Duodenal mucosa (tissue), 2 donors: ENCODE measurements around the gene DNM1L.

Experiments used
- H3K27ac ChIP-seq: one replicate; pipeline ENCODE4 v1.7.0; 2013; ENCODE audit warnings: low read depth, low read length
- H3K27me3 ChIP-seq, 2 donors: one replicate each; pipeline ENCODE4 v1.7.0; 2013; ENCODE audit warnings: low read length in 2 of 2, control low read depth in 1 of 2; ENCODE audit not compliant: insufficient read depth in 2 of 2, control insufficient read depth in 1 of 2
- H3K36me3 ChIP-seq, 2 donors: one replicate each; pipeline ENCODE4 v1.7.0; 2013; ENCODE audit warnings: low read length in 2 of 2, control low read depth in 1 of 2; ENCODE audit not compliant: insufficient read depth in 2 of 2, control insufficient read depth in 1 of 2
- H3K4me1 ChIP-seq, 2 donors: one replicate each; pipeline ENCODE4 v1.7.0; 2013; ENCODE audit warnings: low read length in 2 of 2, control low read depth in 1 of 2; ENCODE audit not compliant: insufficient read depth in 2 of 2, control insufficient read depth in 1 of 2
- H3K4me3 ChIP-seq, 2 donors: one replicate each; pipeline ENCODE4 v1.7.0; 2013; ENCODE audit warnings: low read length in 2 of 2, low read depth in 1 of 2
- H3K9ac ChIP-seq, 2 donors: one replicate each; pipeline ENCODE4 v1.7.0; 2013; ENCODE audit warnings: low read length in 2 of 2, low read depth in 1 of 2
- H3K9me3 ChIP-seq, 2 donors: one replicate each; pipeline ENCODE4 v1.7.0; 2013; ENCODE audit warnings: low read length in 2 of 2, control low read depth in 1 of 2; ENCODE audit not compliant: control insufficient read depth in 1 of 2

DNM1L gene

GRCh38 chr12:32776258-32776657, 97.2 kb downstream of the DNM1L start:
- Histone ChIP-seq H3K36me3 (no peaks in the 10 kb centered on the region), H3K9me3 (no peaks in the 10 kb centered on the region), H3K4me3 (no peak overlapping the region), H3K27me3 (no peaks in the 10 kb centered on the region), H3K4me1 (peaks cover 13 to 35% of the 10 kb centered on the region in 2 donors), H3K9ac (no peak overlapping the region), H3K27ac (no peak overlapping the region)

GRCh38 chr12:32777159-32777558, 98.1 kb downstream of the DNM1L start:
- Histone ChIP-seq H3K4me1 (peaks cover 9 to 28% of the 10 kb centered on the region in 2 donors), H3K27me3 (no peaks in the 10 kb centered on the region), H3K36me3 (no peaks in the 10 kb centered on the region), H3K9me3 (no peaks in the 10 kb centered on the region), H3K9ac (no peak overlapping the region), H3K4me3 (no peak overlapping the region), H3K27ac (no peak overlapping the region)

GRCh38 chr12:32777691-32778175, 98.6 kb downstream of the DNM1L start:
- H3K4me3 ChIP-seq, result no peak overlapping the region
- no peak overlapping the region for H3K9ac ChIP-seq
- peaks cover 9 to 23% of the 10 kb centered on the region in 2 donors for H3K4me1 ChIP-seq
- no peaks in the 10 kb centered on the region for H3K27me3 ChIP-seq
- H3K9me3 ChIP-seq, result no peaks in the 10 kb centered on the region
- H3K27ac ChIP-seq, result no peak overlapping the region
- no peaks in the 10 kb centered on the region for H3K36me3 ChIP-seq

DNA sequence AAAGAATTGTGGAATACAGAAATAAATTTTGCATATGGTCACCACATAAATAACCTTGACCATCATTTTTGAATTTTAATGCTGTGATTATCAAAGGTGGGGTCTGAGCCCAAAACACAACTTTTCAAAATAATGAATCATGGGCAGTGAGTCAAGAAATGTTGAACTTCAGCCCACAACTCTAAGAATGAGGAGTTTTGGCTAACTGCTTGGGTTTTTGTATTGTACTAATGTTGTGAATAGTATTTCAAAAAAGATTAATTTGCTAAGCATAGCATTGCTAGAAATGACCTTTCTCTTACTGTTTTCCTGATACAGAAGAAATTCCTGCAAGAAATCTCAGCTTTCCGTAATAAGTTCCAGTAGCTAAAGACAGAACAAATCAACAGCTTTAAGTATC, 101.0 kb downstream of the DNM1L start:
- H3K4me1 ChIP-seq, result peaks cover 0 to 9% of the 10 kb centered on the region in 2 donors
- no peak overlapping the region for H3K4me3 ChIP-seq
- H3K27me3 ChIP-seq, result no peaks in the 10 kb centered on the region
- no peaks in the 10 kb centered on the region for H3K36me3 ChIP-seq
- no peak overlapping the region for H3K9ac ChIP-seq
- no peaks in the 10 kb centered on the region for H3K9me3 ChIP-seq
- H3K27ac ChIP-seq, result no peak overlapping the region

- H3K9me3 ChIP-seq, result no peaks in the 10 kb centered on the region
- H3K4me1 ChIP-seq, result no peaks in the 10 kb centered on the region
- no peak overlapping the region for H3K27ac ChIP-seq
- no peak overlapping the region for H3K9ac ChIP-seq
- peaks cover 0 to 3% of the 10 kb centered on the region in 2 donors for H3K36me3 ChIP-seq
- H3K27me3 ChIP-seq, result no peaks in the 10 kb centered on the region
- H3K4me3 ChIP-seq, result no peak overlapping the region
These were observed 103.9 kb downstream of the DNM1L start for GRCh38 chr12:32783029-32783428.

DNA sequence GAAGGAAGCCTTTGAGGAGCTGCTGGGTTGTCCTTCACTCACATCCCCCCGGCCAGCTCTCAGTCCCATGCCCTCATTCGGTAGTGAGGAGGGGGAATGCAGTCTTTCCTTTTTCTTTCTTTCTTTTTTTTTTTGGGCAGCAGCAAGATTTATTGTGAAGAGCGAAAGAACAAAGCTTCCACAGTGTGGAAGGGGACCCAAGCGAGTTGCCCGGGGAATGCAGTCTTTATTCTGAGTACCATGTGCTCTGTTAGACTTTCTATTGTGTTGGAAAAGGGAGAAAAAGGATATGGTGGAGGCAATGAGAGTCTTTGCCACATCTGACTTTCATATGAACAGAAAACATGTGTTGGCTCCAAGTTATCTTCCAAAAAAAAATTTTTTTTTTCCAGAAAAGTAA, 106.5 kb downstream of the DNM1L start:
- Histone ChIP-seq H3K27ac (no peak overlapping the region), H3K27me3 (no peaks in the 10 kb centered on the region), H3K4me3 (no peak overlapping the region), H3K9ac (no peak overlapping the region), H3K36me3 (peaks cover 0 to 13% of the 10 kb centered on the region in 2 donors), H3K9me3 (no peaks in the 10 kb centered on the region), H3K4me1 (no peaks in the 10 kb centered on the region)

DNA sequence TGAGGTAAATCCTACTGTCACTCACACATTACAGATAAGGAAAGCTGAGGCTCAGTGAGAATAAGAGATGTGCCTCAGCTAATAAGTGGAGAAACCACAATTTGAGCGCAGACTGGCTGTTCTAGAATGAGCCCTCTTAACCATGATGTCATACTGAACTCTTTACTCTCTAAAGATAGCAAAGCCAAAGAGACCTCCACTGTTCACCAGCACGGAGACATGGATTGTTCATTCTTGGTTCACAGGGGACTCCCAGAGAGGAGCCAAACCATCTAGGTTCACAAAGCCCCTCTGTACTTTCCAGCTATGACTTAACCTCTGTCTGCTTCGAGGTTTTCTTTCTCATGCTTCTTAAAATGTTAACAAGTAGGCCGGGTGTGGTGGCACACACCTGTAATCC, 109.3 kb downstream of the DNM1L start:
- Histone ChIP-seq H3K9ac (no peak overlapping the region), H3K4me3 (no peak overlapping the region), H3K36me3 (peaks cover 7 to 21% of the 10 kb centered on the region in 2 donors), H3K27ac (no peak overlapping the region), H3K9me3 (no peaks in the 10 kb centered on the region), H3K4me1 (no peaks in the 10 kb centered on the region), H3K27me3 (no peaks in the 10 kb centered on the region)

DNA sequence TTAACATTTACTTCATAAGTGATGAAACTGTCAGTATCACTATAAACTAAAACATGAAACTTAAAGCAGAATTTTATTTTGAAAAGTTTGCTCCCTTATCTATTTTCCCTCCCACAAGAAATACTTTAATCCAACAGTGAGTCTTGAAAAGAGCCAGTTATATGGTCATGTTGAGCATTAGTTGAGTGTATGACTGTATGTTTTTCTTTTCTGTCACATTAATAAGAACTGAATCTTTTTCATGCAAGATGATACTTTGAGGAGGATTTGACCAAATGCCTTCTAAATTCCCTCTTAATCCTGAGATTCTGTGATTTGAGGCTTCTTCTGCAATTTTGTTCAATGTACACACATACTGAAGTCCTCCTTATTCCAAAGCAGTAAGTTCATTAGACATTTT, 110.3 kb downstream of the DNM1L start:
- Histone ChIP-seq H3K9me3 (no peaks in the 10 kb centered on the region), H3K9ac (no peak overlapping the region), H3K4me3 (no peak overlapping the region), H3K27ac (no peak overlapping the region), H3K36me3 (peaks cover 7 to 27% of the 10 kb centered on the region in 2 donors), H3K4me1 (no peaks in the 10 kb centered on the region), H3K27me3 (no peaks in the 10 kb centered on the region)

GRCh38 chr12:32789916-32790315, 110.8 kb downstream of the DNM1L start:
- no peaks in the 10 kb centered on the region for H3K9me3 ChIP-seq

DNA sequence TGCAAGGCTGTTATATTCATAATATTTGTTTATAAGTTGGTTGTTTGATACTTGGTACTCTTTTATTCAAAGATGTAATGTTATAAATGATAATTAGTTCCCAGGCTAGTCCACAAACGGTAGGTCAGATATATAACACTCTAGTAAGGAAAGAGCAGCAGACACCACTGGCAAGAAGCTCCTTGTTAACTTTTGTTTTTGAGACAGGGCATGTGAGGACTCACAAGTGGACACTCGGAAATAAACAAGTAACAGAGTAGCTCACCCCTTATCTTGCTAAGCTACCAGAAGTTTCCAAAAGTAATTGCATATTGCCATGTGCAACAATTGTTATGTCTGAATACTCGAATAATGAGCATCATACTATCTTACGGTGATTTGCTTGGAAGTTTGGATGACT, 115.2 kb downstream of the DNM1L start:
- no peak overlapping the region for H3K4me3 ChIP-seq
- no peaks in the 10 kb centered on the region for H3K27me3 ChIP-seq
- no peak overlapping the region for H3K9ac ChIP-seq
- peaks cover 7 to 31% of the 10 kb centered on the region in 2 donors for H3K36me3 ChIP-seq
- H3K9me3 ChIP-seq, result no peaks in the 10 kb centered on the region
- H3K4me1 ChIP-seq, result no peaks in the 10 kb centered on the region
- H3K27ac ChIP-seq, result no peak overlapping the region

More at GRCh38 chr12:32789916-32790315, 110.8 kb downstream of the DNM1L start:
- H3K27ac ChIP-seq, result no peak overlapping the region
- H3K9ac ChIP-seq, result no peak overlapping the region
- H3K4me3 ChIP-seq, result no peak overlapping the region
- H3K4me1 ChIP-seq, result no peaks in the 10 kb centered on the region
- H3K36me3 ChIP-seq, result peaks cover 7 to 31% of the 10 kb centered on the region in 2 donors
- H3K27me3 ChIP-seq, result no peaks in the 10 kb centered on the region
